ENCODE results near the gene NOP56. TPM values are rescaled to one million over a fixed set of nuclear protein-coding genes. Genes with fewer than 3 reads are reported as not detected.

Gene NOP56
- total and polyA plus RNA-seq, 2 of the 8 experiments (the other 6 are each of a cell fraction or from before 2014, with no cell fraction given) = 391 to 677 TPM

DNA sequence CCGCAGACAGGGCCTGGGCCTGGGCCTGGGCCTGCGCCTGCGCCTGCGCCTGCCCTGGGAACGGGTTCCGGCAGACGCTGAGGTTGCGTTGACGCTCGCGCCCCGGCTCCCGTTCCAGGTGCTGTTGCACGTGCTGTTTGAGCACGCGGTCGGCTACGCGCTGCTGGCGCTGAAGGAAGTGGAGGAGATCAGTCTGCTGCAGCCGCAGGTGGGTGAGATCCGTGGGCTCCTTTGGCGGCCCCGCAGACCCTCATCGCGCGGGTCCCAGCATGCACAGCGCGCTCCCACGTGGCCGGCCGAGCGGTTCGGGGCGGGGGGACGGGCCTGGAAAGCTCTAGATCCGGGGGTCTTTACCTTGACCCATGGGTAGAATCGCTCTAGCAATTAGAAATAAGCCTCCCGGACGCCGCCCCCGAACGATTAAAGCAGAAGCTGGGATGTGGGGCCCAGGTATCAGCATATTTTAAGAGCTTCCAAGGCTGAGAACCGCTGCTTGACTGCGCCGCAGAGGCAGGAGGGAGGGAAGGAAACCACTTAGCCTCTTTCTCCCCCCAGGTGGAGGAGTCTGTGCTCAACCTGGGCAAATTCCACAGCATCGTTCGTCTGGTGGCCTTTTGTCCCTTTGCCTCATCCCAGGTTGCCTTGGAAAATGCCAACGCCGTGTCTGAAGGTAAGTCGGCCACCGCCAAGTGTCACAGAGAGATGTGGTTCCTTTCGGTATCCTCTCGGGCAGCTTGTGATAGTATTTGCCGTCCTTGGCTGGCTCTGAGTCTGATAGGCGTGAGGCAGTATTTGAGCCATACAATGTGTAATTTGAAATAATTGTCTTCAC is 508 bp downstream of the NOP56 start (continued):
- TF ChIP-seq, protein P1, sequence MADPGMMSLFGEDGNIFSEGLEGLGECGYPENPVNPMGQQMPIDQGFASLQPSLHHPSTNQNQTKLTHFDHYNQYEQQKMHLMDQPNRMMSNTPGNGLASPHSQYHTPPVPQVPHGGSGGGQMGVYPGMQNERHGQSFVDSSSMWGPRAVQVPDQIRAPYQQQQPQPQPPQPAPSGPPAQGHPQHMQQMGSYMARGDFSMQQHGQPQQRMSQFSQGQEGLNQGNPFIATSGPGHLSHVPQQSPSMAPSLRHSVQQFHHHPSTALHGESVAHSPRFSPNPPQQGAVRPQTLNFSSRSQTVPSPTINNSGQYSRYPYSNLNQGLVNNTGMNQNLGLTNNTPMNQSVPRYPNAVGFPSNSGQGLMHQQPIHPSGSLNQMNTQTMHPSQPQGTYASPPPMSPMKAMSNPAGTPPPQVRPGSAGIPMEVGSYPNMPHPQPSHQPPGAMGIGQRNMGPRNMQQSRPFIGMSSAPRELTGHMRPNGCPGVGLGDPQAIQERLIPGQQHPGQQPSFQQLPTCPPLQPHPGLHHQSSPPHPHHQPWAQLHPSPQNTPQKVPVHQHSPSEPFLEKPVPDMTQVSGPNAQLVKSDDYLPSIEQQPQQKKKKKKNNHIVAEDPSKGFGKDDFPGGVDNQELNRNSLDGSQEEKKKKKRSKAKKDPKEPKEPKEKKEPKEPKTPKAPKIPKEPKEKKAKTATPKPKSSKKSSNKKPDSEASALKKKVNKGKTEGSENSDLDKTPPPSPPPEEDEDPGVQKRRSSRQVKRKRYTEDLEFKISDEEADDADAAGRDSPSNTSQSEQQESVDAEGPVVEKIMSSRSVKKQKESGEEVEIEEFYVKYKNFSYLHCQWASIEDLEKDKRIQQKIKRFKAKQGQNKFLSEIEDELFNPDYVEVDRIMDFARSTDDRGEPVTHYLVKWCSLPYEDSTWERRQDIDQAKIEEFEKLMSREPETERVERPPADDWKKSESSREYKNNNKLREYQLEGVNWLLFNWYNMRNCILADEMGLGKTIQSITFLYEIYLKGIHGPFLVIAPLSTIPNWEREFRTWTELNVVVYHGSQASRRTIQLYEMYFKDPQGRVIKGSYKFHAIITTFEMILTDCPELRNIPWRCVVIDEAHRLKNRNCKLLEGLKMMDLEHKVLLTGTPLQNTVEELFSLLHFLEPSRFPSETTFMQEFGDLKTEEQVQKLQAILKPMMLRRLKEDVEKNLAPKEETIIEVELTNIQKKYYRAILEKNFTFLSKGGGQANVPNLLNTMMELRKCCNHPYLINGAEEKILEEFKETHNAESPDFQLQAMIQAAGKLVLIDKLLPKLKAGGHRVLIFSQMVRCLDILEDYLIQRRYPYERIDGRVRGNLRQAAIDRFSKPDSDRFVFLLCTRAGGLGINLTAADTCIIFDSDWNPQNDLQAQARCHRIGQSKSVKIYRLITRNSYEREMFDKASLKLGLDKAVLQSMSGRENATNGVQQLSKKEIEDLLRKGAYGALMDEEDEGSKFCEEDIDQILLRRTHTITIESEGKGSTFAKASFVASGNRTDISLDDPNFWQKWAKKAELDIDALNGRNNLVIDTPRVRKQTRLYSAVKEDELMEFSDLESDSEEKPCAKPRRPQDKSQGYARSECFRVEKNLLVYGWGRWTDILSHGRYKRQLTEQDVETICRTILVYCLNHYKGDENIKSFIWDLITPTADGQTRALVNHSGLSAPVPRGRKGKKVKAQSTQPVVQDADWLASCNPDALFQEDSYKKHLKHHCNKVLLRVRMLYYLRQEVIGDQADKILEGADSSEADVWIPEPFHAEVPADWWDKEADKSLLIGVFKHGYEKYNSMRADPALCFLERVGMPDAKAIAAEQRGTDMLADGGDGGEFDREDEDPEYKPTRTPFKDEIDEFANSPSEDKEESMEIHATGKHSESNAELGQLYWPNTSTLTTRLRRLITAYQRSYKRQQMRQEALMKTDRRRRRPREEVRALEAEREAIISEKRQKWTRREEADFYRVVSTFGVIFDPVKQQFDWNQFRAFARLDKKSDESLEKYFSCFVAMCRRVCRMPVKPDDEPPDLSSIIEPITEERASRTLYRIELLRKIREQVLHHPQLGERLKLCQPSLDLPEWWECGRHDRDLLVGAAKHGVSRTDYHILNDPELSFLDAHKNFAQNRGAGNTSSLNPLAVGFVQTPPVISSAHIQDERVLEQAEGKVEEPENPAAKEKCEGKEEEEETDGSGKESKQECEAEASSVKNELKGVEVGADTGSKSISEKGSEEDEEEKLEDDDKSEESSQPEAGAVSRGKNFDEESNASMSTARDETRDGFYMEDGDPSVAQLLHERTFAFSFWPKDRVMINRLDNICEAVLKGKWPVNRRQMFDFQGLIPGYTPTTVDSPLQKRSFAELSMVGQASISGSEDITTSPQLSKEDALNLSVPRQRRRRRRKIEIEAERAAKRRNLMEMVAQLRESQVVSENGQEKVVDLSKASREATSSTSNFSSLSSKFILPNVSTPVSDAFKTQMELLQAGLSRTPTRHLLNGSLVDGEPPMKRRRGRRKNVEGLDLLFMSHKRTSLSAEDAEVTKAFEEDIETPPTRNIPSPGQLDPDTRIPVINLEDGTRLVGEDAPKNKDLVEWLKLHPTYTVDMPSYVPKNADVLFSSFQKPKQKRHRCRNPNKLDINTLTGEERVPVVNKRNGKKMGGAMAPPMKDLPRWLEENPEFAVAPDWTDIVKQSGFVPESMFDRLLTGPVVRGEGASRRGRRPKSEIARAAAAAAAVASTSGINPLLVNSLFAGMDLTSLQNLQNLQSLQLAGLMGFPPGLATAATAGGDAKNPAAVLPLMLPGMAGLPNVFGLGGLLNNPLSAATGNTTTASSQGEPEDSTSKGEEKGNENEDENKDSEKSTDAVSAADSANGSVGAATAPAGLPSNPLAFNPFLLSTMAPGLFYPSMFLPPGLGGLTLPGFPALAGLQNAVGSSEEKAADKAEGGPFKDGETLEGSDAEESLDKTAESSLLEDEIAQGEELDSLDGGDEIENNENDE (IDR thresholded peaks at IDR 0.05; ENCODE audit: insufficient replicate concordance, low read length) = no peak
- TF ChIP-seq EZH2 (IDR thresholded peaks at IDR 0.05; ENCODE audit: low read depth, low read length, severe bottlenecking) = no peak
- TF ChIP-seq CHD2 (IDR thresholded peaks at IDR 0.05; ENCODE audit: low read length) = no peak
- TF ChIP-seq RAD21 (IDR thresholded peaks at IDR 0.05 in 1 of 2, conservative IDR thresholded peaks at IDR 0.05 in 1 of 2; ENCODE audit: low read depth in 2 of 2, low read length in 2 of 2) = no peak
- no peak for TF ChIP-seq YY1 (IDR thresholded peaks at IDR 0.05; ENCODE audit: low read depth, low read length)
- no peak for TF ChIP-seq SRF (IDR thresholded peaks at IDR 0.05; ENCODE audit: low read depth, low read length)
- no peak for TF ChIP-seq MAFK (IDR thresholded peaks at IDR 0.05; ENCODE audit: low read depth, low read length)
- TF ChIP-seq CEBPB (IDR thresholded peaks at IDR 0.05; ENCODE audit: low read depth, low read length) = no peak
- TF ChIP-seq HDAC2 (IDR thresholded peaks at IDR 0.05; ENCODE audit: borderline replicate concordance in 1 of 2, low read depth in 2 of 2, low read length in 2 of 2) = peak in 1 of 2 experiments; percentile 26; a peak in 1 of 4 replicates
